Fibroblast of skin of back (primary cell): ENCODE measurements around the gene PTPRN2.
"Not testable (repeated sequence)": the region's sequence is repeated elsewhere in the genome, so short reads cannot be mapped to it uniquely, and the experiment has no call there.

Experiments
- DNase-seq: peaks from one replicate; pipeline ENCODE4 v3.0.0-alpha.2; 2013

The PTPRN2 gene

GRCh38 chr7:157928808-157929425 is 658.7 kb downstream of the PTPRN2 start:
- no peak for DNase-seq

GRCh38 chr7:157928171-157928794 is 659.3 kb downstream of the PTPRN2 start:
- no peak for DNase-seq

- DNase-seq = no peak
Observed at GRCh38 chr7:157927313-157927925, 660.2 kb downstream of the PTPRN2 start.

GRCh38 chr7:157926521-157927150 is 661.0 kb downstream of the PTPRN2 start:
- DNase-seq = no peak

GRCh38 chr7:157926107-157926506 is 661.5 kb downstream of the PTPRN2 start:
- no peak for DNase-seq

GRCh38 chr7:157925383-157925875 is 662.2 kb downstream of the PTPRN2 start:
- no peak for DNase-seq

- DNase-seq = no peak
Observed at GRCh38 chr7:157923903-157924630, 663.6 kb downstream of the PTPRN2 start.

- DNase-seq = no peak
Observed at GRCh38 chr7:157922576-157922975, 665.0 kb downstream of the PTPRN2 start.

- DNase-seq = no peak
Observed at GRCh38 chr7:157918326-157919080, 669.1 kb downstream of the PTPRN2 start.

- no peak for DNase-seq
Observed at GRCh38 chr7:157916946-157917640, 670.5 kb downstream of the PTPRN2 start.

- no peak for DNase-seq
Observed at GRCh38 chr7:157910446-157910845, 677.2 kb downstream of the PTPRN2 start.

GRCh38 chr7:157910045-157910444 is 677.6 kb downstream of the PTPRN2 start:
- DNase-seq = not testable (repeated sequence)

- no peak for DNase-seq
Observed at GRCh38 chr7:157909370-157909769, 678.3 kb downstream of the PTPRN2 start.

GRCh38 chr7:157908006-157908782 is 679.4 kb downstream of the PTPRN2 start:
- DNase-seq = no peak

- DNase-seq = no peak
Observed at GRCh38 chr7:157907091-157907490, 680.5 kb downstream of the PTPRN2 start.

GRCh38 chr7:157906583-157906982 is 681.0 kb downstream of the PTPRN2 start:
- DNase-seq = no peak

GRCh38 chr7:157905651-157906461 is 681.8 kb downstream of the PTPRN2 start:
- no peak for DNase-seq

GRCh38 chr7:157904866-157905570 is 682.6 kb downstream of the PTPRN2 start:
- no peak for DNase-seq
